ENCODE measurements around the gene GABRA5. TPM values are rescaled to one million over a fixed set of nuclear protein-coding genes. Genes with fewer than 3 reads are reported as not detected.

GABRA5 gene
- total and polyA plus RNA-seq, 2 of the 8 experiments (the other 6 are each of a cell fraction or from before 2014, with no cell fraction given) = 15.0 to 29.6 TPM

- TF ChIP-seq CHD7 (IDR thresholded peaks at IDR 0.05; ENCODE audit: insufficient replicate concordance, low read length) = no peak
- TF ChIP-seq POLR2AphosphoS5 (IDR thresholded peaks at IDR 0.05; ENCODE audit: low read depth, low read length) = no peak
- 0 out of 2 replicates have a peak, but pooled peaks have one; percentile 61 for TF ChIP-seq RBBP5 (IDR thresholded peaks at IDR 0.05; ENCODE audit: borderline replicate concordance, low read depth, low read length)
- TF ChIP-seq, protein P1, sequence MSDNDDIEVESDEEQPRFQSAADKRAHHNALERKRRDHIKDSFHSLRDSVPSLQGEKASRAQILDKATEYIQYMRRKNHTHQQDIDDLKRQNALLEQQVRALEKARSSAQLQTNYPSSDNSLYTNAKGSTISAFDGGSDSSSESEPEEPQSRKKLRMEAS (IDR thresholded peaks at IDR 0.05) = peak; percentile 49; the same call in 1 of the 2 replicates
- TF ChIP-seq KDM4A (IDR thresholded peaks at IDR 0.05; ENCODE audit: low read depth, low read length, severe bottlenecking) = peak; percentile 98
- peak; percentile 74 for TF ChIP-seq ASH2L (IDR thresholded peaks at IDR 0.05; ENCODE audit: low read length)
- TF ChIP-seq ZNF274 (IDR thresholded peaks at IDR 0.05; ENCODE audit: borderline replicate concordance, extremely low read depth, low read length) = no peak
Observed at GRCh38 chr15:26867200-26868007, 542 bp downstream of the GABRA5 start (continued).

Data from H1 (cell line).